Measurements from ENCODE around the gene APMAP.

APMAP gene

GRCh38 chr20:24985802-24986201 is 6.7 kb downstream of the APMAP start:
- DNase-seq = no peak

GRCh38 chr20:24984961-24985640 is 7.5 kb downstream of the APMAP start:
- DNase-seq = no peak

- no peak for DNase-seq
Measured at GRCh38 chr20:24983896-24984295, 8.7 kb downstream of the APMAP start.

- DNase-seq = no peak
Measured at GRCh38 chr20:24981790-24982189, 10.8 kb downstream of the APMAP start.

- no peak for DNase-seq
Measured at GRCh38 chr20:24981282-24981681, 11.3 kb downstream of the APMAP start.

- no peak for DNase-seq
Measured at GRCh38 chr20:24980291-24981053, 12.1 kb downstream of the APMAP start.

- no peak for DNase-seq
Measured at GRCh38 chr20:24979036-24979960, 13.3 kb downstream of the APMAP start.

- DNase-seq = no peak
Measured at GRCh38 chr20:24978513-24978912, 14.0 kb downstream of the APMAP start.

- DNase-seq = no peak
Measured at GRCh38 chr20:24977797-24978196, 14.8 kb downstream of the APMAP start.

- DNase-seq = no peak
Measured at GRCh38 chr20:24977336-24977735, 15.2 kb downstream of the APMAP start.

GRCh38 chr20:24972341-24972740 is 20.2 kb downstream of the APMAP start:
- DNase-seq = no peak

GRCh38 chr20:24971376-24972101 is 21.0 kb downstream of the APMAP start:
- no peak for DNase-seq

- no peak for DNase-seq
Measured at GRCh38 chr20:24970754-24971153, 21.8 kb downstream of the APMAP start.

GRCh38 chr20:24970030-24970553 is 22.5 kb downstream of the APMAP start:
- no peak for DNase-seq

GRCh38 chr20:24969186-24970029 is 23.1 kb downstream of the APMAP start:
- DNase-seq = no peak

GRCh38 chr20:24968278-24968800 is 24.2 kb downstream of the APMAP start:
- no peak for DNase-seq

- DNase-seq = no peak
Measured at GRCh38 chr20:24966317-24967012, 26.1 kb downstream of the APMAP start.

GRCh38 chr20:24965065-24965919 is 27.3 kb downstream of the APMAP start:
- DNase-seq = peak in 1 of 2 experiments; percentile 27

GRCh38 chr20:24964506-24964840 is 28.1 kb downstream of the APMAP start:
- peak in 1 of 2 experiments; percentile 19 for DNase-seq
